Neural progenitor cell (in vitro differentiated cells): Measurements from ENCODE around the gene LTBP1.

Experiments used
- CTCF ChIP-seq: fragments of 200-600 bp; sonication (generic); IDR thresholded peaks from 2 replicates; pipeline ENCODE4 v1.5.1; 2017; ENCODE audit warnings: antibody characterized with exemption, mild to moderate bottlenecking
- EZH2 ChIP-seq: fragments of 200-600 bp; sonication (generic); IDR thresholded peaks from 2 replicates; pipeline ENCODE4 v1.6.1; 2017; ENCODE audit warnings: antibody characterized with exemption, mild to moderate bottlenecking, moderate library complexity
- EZH2phosphoT487 ChIP-seq: fragments of 200-600 bp; sonication (generic); IDR thresholded peaks from 2 replicates; pipeline ENCODE4 v1.6.1; 2017; ENCODE audit warnings: antibody characterized with exemption

- TF ChIP-seq EZH2 (no peak), CTCF (no peak), EZH2phosphoT487 (no peak)
These were observed 462.7 kb downstream of the LTBP1 start for GRCh38 chr2:33409417-33409955.
